Measurements from ENCODE around the gene SEMA4A.
"Not testable (repeated sequence)": the region's sequence is repeated elsewhere in the genome, so short reads cannot be mapped to it uniquely, and the experiment has no call there.

The SEMA4A gene

DNA sequence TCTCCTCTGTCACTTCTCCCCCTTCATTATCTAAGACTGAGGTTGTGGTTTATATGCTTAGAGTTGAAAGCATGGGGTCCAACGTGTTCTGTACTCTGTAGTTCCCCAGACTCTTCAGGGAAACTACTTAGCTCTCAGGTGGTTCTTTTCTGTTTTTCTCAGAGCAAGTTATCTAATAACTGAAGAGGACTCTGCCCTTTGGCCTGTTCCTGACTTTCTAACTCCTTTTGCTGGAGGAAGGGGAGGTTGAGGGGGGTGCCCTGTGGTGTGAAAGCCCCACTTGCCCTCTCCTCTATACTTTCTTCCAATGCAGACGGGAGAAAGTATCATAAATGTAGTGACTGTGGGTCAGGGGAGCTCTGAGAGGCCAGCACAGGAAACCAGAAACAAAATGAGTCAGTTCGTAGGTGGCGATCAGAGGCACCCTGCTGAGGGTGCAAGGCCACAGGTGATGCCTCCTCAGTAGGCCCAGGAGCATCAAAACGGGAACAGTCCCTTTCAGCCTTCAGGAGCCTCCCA lies 45.5 kb downstream of the SEMA4A start:
- DNase-seq, result peak; percentile 67

- peak; percentile 21 for DNase-seq
Measured at GRCh38 chr1:156200044-156200443, 46.7 kb downstream of the SEMA4A start.

GRCh38 chr1:156203331-156203730 lies 49.9 kb downstream of the SEMA4A start:
- no peak for DNase-seq

- no peak for DNase-seq
Measured at GRCh38 chr1:156204686-156205085, 51.3 kb downstream of the SEMA4A start.

GRCh38 chr1:156211243-156211642 lies 57.9 kb downstream of the SEMA4A start:
- DNase-seq, result no peak

GRCh38 chr1:156212130-156212529 lies 58.7 kb downstream of the SEMA4A start:
- DNase-seq, result no peak

GRCh38 chr1:156212833-156213643 lies 59.7 kb downstream of the SEMA4A start, which contains the start of gene PMF1:
PMF1 (plus strand) TSS chr1:156213007; CDS start chr1:156213016, 9 bp downstream.
- peak; percentile 97 for DNase-seq

DNA sequence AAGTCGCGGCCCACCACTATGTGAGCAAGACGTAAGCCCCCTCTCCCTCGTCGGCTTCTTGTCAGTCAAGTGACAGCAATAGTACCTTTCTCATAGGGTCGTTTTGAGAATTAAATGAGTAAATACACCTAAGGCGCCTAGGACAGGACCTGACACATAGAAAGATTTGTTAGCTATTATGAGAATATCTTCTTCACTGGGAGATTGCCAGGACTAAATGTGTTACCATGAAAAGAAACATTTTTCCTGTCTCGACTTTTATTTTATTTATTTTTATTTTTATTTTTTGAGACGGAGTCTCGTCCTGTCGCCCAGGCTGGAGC lies 60.2 kb downstream of the SEMA4A start:
- no peak for DNase-seq

- DNase-seq, result peak; percentile 85
Measured at GRCh38 chr1:156214024-156214748, 60.8 kb downstream of the SEMA4A start.

DNA sequence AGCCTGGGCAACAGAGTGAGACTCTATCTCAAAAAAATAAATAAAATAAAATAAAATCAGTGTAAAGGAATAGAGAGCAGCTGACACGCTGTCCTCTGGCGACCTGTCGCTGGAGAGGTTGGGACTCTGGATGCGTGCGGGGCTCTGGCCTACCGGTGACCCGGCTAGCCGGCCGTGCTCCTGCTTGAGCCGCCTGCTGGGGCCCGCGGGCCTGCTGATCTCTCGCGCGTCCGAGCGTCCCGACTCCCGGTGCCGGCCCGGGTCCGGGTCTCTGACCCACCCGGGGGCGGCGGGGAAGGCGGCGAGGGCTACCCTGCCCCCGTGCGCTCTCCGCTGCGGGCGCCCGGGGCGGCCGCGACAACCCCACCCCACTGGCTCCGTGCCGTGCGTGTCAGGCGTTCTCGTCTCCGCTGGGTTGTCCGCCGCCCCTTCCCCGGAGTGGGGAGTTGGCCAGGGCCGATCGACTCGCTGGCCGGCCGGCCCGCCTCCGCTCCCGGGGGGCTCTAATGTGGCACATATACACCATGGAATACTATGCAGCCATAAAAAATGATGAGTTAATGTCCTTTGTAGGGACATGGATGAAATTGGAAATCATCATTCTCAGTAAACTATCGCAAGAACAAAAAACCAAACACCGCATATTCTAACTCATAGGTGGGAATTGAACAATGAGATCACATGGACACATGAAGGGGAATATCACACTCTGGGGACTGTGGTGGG lies 63.1 kb downstream of the SEMA4A start:
- not testable (repeated sequence) for DNase-seq

GRCh38 chr1:156217871-156218270 lies 64.5 kb downstream of the SEMA4A start:
- DNase-seq, result peak; percentile 93

DNA sequence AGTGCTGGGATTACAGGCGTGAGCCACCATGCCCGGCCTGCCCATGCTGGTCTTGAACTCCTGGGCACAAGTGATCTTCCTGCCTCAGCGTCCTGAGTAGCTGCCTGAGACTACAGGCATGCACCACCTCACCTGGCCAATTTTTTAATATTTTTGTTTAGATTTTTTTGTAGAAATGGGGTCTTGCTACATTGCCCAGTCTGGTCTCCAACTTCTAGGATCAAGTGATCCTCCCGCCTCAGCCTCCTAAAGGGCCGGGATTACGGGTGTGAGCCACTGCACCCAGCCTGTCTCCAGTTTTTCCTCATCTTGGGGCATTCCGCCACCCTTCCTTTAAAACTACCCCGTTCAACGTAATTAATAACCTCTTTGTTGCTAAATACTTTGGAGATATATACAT lies 66.8 kb downstream of the SEMA4A start:
- DNase-seq, result no peak

DNA sequence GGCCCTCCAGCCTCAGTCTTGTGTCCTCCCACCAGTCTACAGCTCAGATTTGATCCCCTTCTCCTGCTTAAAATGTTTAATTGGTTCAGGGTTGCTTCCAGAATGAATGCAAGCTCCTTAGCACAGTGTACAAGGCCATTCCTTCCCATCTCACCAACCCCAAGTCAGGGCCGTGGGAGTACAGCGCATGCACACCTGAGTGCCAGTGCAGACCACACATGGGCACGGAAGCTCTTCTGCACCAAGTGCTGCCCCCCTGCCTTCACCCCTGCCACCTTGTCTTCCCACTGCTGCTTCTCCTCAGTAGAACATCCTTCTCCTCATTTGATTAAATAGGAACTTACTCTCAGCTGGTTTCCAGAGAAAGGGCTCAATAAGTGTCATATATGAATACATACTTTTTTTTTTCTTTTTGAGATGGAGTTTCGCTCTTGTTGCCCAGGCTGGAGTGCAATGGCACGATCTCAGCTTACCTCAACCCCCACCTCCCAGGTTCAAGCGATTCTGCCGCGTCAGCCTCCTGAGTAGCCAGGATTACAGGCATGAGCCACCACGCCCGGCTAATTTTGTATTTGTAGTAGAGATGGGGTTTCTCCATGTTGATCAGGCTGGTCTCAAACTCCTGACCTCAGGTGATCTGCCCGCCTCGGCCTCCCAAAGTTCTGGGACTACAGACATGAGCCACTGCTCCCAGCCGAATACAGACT lies 68.8 kb downstream of the SEMA4A start:
- peak; percentile 36 for DNase-seq

DNA sequence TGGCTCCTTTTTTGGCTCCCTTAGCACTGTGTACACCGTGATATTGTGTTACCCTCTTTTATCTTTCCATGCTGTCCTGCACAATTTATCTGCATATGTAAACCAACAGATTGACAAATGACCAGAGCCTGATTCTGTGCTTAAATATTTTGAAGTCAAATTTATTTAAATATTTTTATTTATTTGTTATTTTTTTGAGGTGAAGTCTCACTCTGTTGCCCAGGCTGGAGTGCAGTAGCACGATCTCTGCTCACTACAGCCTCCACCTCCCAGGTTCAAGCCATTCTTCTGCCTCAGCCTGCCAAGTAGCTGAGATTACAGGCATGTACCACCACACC lies 72.3 kb downstream of the SEMA4A start:
- no peak for DNase-seq

DNA sequence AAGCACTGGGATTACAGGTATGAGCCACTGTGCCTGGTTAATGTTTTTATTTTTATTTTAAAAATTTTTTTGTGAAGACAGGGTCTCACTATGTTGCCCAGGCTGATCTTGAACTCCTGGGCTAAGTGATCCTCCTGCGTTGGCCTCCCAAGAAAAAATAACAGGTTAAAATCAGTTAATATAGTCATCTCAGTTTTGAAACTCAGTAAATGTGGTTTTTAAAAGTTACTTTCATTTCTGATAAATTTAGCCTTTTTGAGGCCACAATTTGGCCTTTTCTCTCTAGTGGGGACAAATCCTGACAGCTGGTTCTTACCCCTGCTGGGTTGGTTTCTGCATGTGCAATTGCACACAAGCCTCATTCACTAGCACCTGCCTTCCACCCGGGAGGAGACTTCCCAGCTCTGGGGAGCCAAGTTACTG lies 72.7 kb downstream of the SEMA4A start:
- peak; percentile 86 for DNase-seq

- DNase-seq, result no peak
Measured at GRCh38 chr1:156226782-156227181, 73.4 kb downstream of the SEMA4A start.

Measured in activated CD4-positive, alpha-beta T cell treated with anti-CD3 and anti-CD28 coated beads, Interleukin-2, amount 50 U/mL, for 16 hours (primary cell).